PFSK-1 (cell line): ENCODE measurements around the gene SMAD3.

Source experiments
- POLR2AphosphoS5 ChIP-seq: IDR thresholded peaks from 2 replicates; pipeline ENCODE4 v1.6.1; 2012; ENCODE audit warnings: low read depth, mild to moderate bottlenecking, control low read depth, low read length, moderate library complexity
- REST ChIP-seq, 2 experiments: IDR thresholded peaks; 2 replicates each; pipeline versions ENCODE4 v1.6.1 to v1.8.0; 2011 to 2012; ENCODE audit warnings: low read depth in 2 of 2, low read length in 2 of 2, control low read depth in 1 of 2, inconsistent platforms in 1 of 2, mild to moderate bottlenecking in 1 of 2, moderate library complexity in 1 of 2; ENCODE audit not compliant: insufficient read depth in 1 of 2
- SIN3A ChIP-seq: IDR thresholded peaks from 2 replicates; pipeline ENCODE4 v1.6.1; 2012; ENCODE audit warnings: mild to moderate bottlenecking, low read length, moderate library complexity, borderline replicate concordance; ENCODE audit not compliant: insufficient read depth
- TAF1 ChIP-seq: IDR thresholded peaks from 2 replicates; pipeline ENCODE4 v1.6.1; 2012; ENCODE audit warnings: low read length, control low read depth, borderline replicate concordance; ENCODE audit not compliant: insufficient read depth

GRCh38 chr15:67188551-67189218, 123.3 kb downstream of the SMAD3 start:
- TF ChIP-seq SIN3A (no peak), TAF1 (no peak), POLR2AphosphoS5 (no peak), REST (IDR thresholded peaks at IDR 0.05; ENCODE audit: insufficient read depth in 1 of 2, low read depth in 2 of 2, low read length in 2 of 2) (no peak)
